ENCODE measurements around the gene CLNK.
A peak's percentile ranks its signal among the peaks of the same experiment; 100 is the strongest.

CLNK gene

GRCh38 chr4:10664408-10664807 is 20.2 kb downstream of the CLNK start:
- H3K27ac ChIP-seq, result peak overlapping the region; percentile 78
- no peak for TF ChIP-seq CTCF (conservative IDR thresholded peaks at IDR 0.05)

- H3K27ac ChIP-seq, result 0 out of 2 replicates have a peak overlapping the region, but pooled peaks have one; percentile 78
- TF ChIP-seq CTCF (conservative IDR thresholded peaks at IDR 0.05), result no peak
These were observed 21.6 kb downstream of the CLNK start for GRCh38 chr4:10662937-10663336.

- TF ChIP-seq CTCF (conservative IDR thresholded peaks at IDR 0.05), result no peak
- no peak overlapping the region; the same call in 1 of the 2 replicates for H3K27ac ChIP-seq
These were observed 23.5 kb downstream of the CLNK start for GRCh38 chr4:10661047-10661446.

GRCh38 chr4:10659251-10659650 is 25.3 kb downstream of the CLNK start:
- peak overlapping the region; percentile 96 for H3K27ac ChIP-seq
- TF ChIP-seq CTCF (conservative IDR thresholded peaks at IDR 0.05), result no peak

- no peak for TF ChIP-seq CTCF (conservative IDR thresholded peaks at IDR 0.05)
- H3K27ac ChIP-seq, result peak overlapping the region; percentile 96
These were observed 27.6 kb downstream of the CLNK start for GRCh38 chr4:10656988-10657387.

GRCh38 chr4:10656420-10656819 is 28.1 kb downstream of the CLNK start:
- H3K27ac ChIP-seq, result peak overlapping the region; percentile 96
- no peak for TF ChIP-seq CTCF (conservative IDR thresholded peaks at IDR 0.05)

- TF ChIP-seq CTCF (conservative IDR thresholded peaks at IDR 0.05), result no peak
- peak overlapping the region; percentile 96 for H3K27ac ChIP-seq
These were observed 28.6 kb downstream of the CLNK start for GRCh38 chr4:10655968-10656367.

GRCh38 chr4:10648479-10648878 is 36.1 kb downstream of the CLNK start:
- TF ChIP-seq CTCF (conservative IDR thresholded peaks at IDR 0.05), result no peak
- H3K27ac ChIP-seq, result no peak overlapping the region

Measured in VCaP (cell line).